K562 (cell line): ENCODE measurements around the gene NOL4L.

ENCODE experiments used
- BHLHE40 ChIP-seq: IDR thresholded peaks from 2 replicates; pipeline ENCODE4 v1.6.1; 2011; ENCODE audit warnings: low read length, improper control_type of control experiment
- CTCF ChIP-seq, 3 experiments: IDR thresholded peaks in 2 of 3; conservative IDR thresholded peaks in 1 of 3; 2 replicates each; pipeline ENCODE4 v1.5.1; 2011 to 2012; ENCODE audit warnings: low read length in 3 of 3, mild to moderate bottlenecking in 3 of 3, control low read depth in 2 of 3, improper control_type of control experiment in 1 of 3, inconsistent platforms in 1 of 3, low read depth in 1 of 3, mixed read lengths in 1 of 3, moderate library complexity in 1 of 3; ENCODE audit not compliant: insufficient read depth in 2 of 3
- GABPB1 ChIP-seq: sonication (generic); formaldehyde crosslinking; IDR thresholded peaks from 2 replicates; pipeline ENCODE4 v1.8.0; 2022; ENCODE audit warnings: mild to moderate bottlenecking, missing genetic modification reagents
- RFX5 ChIP-seq: IDR thresholded peaks from 2 replicates; pipeline ENCODE4 v1.6.1; 2011; ENCODE audit warnings: low read depth, mild to moderate bottlenecking, improper control_type of control experiment, low read length
- ZNF274 ChIP-seq: IDR thresholded peaks from 2 replicates; pipeline ENCODE4 v1.6.1; 2011; ENCODE audit warnings: low read depth, mild to moderate bottlenecking, low read length, moderate library complexity, borderline replicate concordance
- ZNF592 ChIP-seq: fragments of 450-650 bp; IDR thresholded peaks from 2 replicates; pipeline ENCODE4 v1.6.1; 2017; ENCODE audit warnings: antibody characterized with exemption, mild to moderate bottlenecking
- TF ChIP-seq, protein P1 (sequence below): sonication (generic); formaldehyde crosslinking; IDR thresholded peaks from 2 replicates; pipeline ENCODE4 v1.8.1; 2022; ENCODE audit warnings: missing genetic modification reagents

DNA sequence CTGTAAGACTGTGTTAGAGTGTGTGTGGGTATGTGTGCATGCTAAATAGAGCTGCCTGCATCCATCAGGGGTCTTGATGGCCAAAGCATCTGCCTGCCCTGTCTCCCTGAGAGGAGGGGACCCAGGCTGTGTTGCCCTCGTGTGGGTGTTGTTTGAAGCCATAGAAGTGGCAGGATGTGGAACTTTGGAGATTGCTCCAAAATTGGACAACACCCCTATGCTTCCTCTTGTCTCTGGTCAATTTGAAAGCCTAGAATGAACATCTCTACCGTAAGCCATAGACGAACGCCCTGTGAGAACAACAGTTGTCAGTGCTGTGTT lies 144.4 kb downstream of the NOL4L start:
- no peak for TF ChIP-seq GABPB1 (CRISPR knock-in tag)
- TF ChIP-seq BHLHE40, result no peak
- no peak for TF ChIP-seq CTCF (IDR thresholded peaks at IDR 0.05 in 2 of 3, conservative IDR thresholded peaks at IDR 0.05 in 1 of 3; ENCODE audit: insufficient read depth in 2 of 3, low read depth in 1 of 3, low read length in 3 of 3)
- no peak for TF ChIP-seq ZNF274
- TF ChIP-seq, protein P1, sequence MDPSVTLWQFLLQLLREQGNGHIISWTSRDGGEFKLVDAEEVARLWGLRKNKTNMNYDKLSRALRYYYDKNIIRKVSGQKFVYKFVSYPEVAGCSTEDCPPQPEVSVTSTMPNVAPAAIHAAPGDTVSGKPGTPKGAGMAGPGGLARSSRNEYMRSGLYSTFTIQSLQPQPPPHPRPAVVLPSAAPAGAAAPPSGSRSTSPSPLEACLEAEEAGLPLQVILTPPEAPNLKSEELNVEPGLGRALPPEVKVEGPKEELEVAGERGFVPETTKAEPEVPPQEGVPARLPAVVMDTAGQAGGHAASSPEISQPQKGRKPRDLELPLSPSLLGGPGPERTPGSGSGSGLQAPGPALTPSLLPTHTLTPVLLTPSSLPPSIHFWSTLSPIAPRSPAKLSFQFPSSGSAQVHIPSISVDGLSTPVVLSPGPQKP (CRISPR knock-in tag), result no peak
- TF ChIP-seq ZNF592, result no peak
- no peak for TF ChIP-seq RFX5
